Neutrophil (primary cell): ENCODE data around the gene PTPN14.

Experiments used
- H3K27ac ChIP-seq: fragments of 200-600 bp; sonication (generic); 2 replicates; pipeline ENCODE4 v1.5.1; 2016; ENCODE audit warnings: mild to moderate bottlenecking, moderate library complexity
- H3K27me3 ChIP-seq: fragments of 200-600 bp; sonication (generic); 2 replicates; pipeline ENCODE4 v1.6.0; 2016; ENCODE audit warnings: mild to moderate bottlenecking
- H3K36me3 ChIP-seq: fragments of 200-600 bp; sonication (generic); 2 replicates; pipeline ENCODE4 v1.5.1; 2017
- H3K4me1 ChIP-seq, 2 experiments: fragments of 200-600 bp in 1 of 2; sonication (generic) in 1 of 2; 1 replicate in 1 of 2; 2 replicates in 1 of 2; pipeline versions ENCODE4 v1.5.1 to v1.6.1; 2013 to 2016; ENCODE audit warnings: low read depth in 1 of 2, low read length in 1 of 2, mild to moderate bottlenecking in 1 of 2, moderate library complexity in 1 of 2; ENCODE audit not compliant: control insufficient read depth in 1 of 2, insufficient read depth in 1 of 2
- H3K4me3 ChIP-seq, 2 experiments: fragments of 200-600 bp in 1 of 2; sonication (generic) in 1 of 2; 1 replicate in 1 of 2; 2 replicates in 1 of 2; pipeline ENCODE4 v1.5.1; 2013 to 2016; ENCODE audit warnings: low read depth in 1 of 2, low read length in 1 of 2, mild to moderate bottlenecking in 1 of 2, moderate library complexity in 1 of 2
- H3K9me3 ChIP-seq: fragments of 200-600 bp; sonication (generic); 2 replicates; pipeline ENCODE4 v1.5.1; 2016
- TF ChIP-seq, protein P1 (sequence below): fragments of 200-600 bp; sonication (generic); IDR thresholded peaks from 2 replicates; pipeline ENCODE4 v1.5.1; 2016; ENCODE audit warnings: antibody characterized with exemption

The PTPN14 gene

DNA sequence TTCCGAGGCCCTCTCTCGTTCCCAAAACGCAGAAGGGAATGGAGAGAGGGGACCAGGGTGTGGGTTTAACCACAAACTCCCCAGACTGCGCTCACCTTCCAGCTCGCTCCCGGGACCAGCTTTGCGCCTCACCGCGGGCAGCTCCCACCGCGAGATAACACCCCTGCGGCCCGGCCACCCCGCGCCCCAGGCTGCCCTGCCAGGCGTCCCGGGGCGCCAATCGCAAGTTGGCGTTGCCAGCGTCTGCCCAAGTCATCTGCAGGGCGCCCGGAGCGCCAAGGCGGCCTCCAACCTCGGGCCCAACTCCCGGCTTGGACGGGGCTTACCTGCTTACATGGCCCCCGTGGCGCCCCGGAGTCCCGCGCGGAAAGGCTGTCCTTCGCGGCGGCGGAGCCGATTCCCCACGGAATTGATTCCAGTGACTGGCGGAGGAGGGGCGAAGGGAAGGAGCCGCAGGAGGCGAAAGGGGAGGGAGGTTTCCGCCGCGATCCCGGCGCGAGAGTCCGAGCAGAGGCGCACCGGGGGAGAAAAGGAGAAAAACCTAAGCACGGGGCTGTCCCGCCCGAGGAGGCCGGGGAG lies 456 bp downstream of the PTPN14 start:
- H3K4me1 ChIP-seq = peaks cover 0 to 8% of the 10 kb centered on the region in 2 experiments
- H3K9me3 ChIP-seq = no peaks in the 10 kb centered on the region
- H3K27ac ChIP-seq = no peak overlapping the region
- H3K36me3 ChIP-seq = no peaks in the 10 kb centered on the region
- TF ChIP-seq, protein P1, sequence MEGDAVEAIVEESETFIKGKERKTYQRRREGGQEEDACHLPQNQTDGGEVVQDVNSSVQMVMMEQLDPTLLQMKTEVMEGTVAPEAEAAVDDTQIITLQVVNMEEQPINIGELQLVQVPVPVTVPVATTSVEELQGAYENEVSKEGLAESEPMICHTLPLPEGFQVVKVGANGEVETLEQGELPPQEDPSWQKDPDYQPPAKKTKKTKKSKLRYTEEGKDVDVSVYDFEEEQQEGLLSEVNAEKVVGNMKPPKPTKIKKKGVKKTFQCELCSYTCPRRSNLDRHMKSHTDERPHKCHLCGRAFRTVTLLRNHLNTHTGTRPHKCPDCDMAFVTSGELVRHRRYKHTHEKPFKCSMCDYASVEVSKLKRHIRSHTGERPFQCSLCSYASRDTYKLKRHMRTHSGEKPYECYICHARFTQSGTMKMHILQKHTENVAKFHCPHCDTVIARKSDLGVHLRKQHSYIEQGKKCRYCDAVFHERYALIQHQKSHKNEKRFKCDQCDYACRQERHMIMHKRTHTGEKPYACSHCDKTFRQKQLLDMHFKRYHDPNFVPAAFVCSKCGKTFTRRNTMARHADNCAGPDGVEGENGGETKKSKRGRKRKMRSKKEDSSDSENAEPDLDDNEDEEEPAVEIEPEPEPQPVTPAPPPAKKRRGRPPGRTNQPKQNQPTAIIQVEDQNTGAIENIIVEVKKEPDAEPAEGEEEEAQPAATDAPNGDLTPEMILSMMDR = no peak
- H3K4me3 ChIP-seq = peak overlapping the region; percentile 14 to 15
- H3K27me3 ChIP-seq = peaks cover 95% of the 10 kb centered on the region

DNA sequence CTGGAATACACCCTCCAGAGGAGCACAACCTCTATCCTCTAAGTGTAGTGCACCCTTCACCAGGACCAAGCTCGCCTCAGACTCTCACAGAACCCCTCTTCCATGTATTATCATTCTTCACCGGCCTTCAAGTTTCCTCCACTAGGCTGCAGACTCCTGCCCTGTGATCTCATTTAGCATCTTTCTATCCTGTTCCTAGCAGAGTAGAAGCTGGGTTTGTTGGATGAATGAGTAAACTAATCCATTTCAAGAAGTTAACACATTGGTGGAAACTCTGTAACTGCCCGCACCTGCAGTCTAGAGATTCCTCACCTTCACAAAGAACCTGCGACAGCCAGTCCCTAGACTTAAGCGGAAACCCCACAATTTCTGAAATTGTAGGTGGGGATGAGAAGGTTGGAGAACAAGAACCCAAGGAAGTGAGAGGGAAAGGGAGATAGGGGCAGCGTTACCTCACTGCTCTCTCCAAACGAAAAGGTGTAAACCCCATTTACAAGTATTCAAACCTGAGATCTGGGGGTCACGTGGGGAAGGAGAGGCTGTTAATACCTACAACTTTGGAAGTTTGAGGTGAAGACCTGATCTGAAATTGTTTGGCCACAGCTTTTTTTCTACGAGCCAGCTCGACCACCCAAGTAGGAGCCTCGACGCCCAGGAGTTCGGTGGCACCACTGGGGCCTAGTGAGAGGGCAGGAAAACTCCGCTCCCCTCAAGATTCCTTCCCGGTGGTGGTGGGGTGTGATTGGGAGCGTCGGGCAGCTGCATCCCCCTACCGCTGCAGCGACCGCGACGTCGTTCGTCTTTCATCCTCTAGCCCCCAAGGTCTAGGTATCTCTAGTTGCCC lies 1.2 kb downstream of the PTPN14 start:
- H3K27ac ChIP-seq = no peak overlapping the region

DNA sequence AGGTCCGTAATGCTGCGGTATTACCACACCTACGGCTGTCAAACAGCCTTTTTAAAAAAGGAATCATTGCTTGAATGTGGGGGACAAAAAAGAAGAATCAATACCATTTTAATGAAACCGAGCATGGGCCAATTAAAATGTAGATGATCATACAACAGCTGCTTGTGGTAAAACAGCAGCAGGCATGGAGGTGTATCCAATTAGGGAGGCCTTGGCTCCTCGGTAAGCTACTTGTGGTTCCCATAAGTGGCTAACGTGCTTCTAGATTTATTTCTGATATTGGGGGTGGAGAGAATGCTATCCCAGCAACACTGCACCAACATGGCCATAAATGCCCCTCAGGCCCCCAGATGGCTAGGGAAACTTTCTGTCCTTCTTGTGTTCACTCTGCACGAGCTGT lies 1.8 kb downstream of the PTPN14 start:
- TF ChIP-seq, protein P1 = no peak
- Histone ChIP-seq H3K27me3 (peaks cover 92% of the 10 kb centered on the region), H3K27ac (no peak overlapping the region), H3K4me3 (no peak overlapping the region), H3K4me1 (peaks cover 0 to 8% of the 10 kb centered on the region in 2 experiments), H3K9me3 (no peaks in the 10 kb centered on the region), H3K36me3 (no peaks in the 10 kb centered on the region)

More for the DNA sequence above, 1.2 kb downstream of the PTPN14 start:
- H3K36me3 ChIP-seq = no peaks in the 10 kb centered on the region
- H3K4me1 ChIP-seq = peaks cover 0 to 8% of the 10 kb centered on the region in 2 experiments
- H3K9me3 ChIP-seq = no peaks in the 10 kb centered on the region
- TF ChIP-seq, protein P1 = no peak
- H3K4me3 ChIP-seq = no peak overlapping the region
- peaks cover 95% of the 10 kb centered on the region for H3K27me3 ChIP-seq

DNA sequence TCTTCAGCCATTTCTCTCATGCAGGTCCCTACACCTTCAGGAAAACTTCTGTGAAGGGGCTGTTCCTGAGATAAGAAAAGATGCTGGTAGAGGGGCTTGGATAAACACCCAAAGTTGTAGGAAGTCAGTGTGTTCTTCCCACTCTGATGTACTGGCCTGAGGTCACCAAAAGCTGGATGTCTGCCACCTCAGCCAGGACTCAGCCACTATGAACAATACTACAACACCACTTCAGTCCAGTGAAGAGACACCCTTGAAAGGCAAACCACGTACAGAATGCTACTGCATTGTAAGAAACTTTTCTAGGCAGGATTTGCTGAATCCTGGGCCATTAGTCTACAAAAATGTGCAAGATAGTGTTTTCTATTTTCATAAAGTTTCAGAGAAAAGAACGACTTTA lies 2.4 kb downstream of the PTPN14 start:
- Histone ChIP-seq H3K27ac (no peak overlapping the region), H3K27me3 (peaks cover 87% of the 10 kb centered on the region), H3K9me3 (no peaks in the 10 kb centered on the region), H3K4me3 (no peak overlapping the region), H3K4me1 (peaks cover 0 to 8% of the 10 kb centered on the region in 2 experiments), H3K36me3 (no peaks in the 10 kb centered on the region)
- TF ChIP-seq, protein P1 = no peak

DNA sequence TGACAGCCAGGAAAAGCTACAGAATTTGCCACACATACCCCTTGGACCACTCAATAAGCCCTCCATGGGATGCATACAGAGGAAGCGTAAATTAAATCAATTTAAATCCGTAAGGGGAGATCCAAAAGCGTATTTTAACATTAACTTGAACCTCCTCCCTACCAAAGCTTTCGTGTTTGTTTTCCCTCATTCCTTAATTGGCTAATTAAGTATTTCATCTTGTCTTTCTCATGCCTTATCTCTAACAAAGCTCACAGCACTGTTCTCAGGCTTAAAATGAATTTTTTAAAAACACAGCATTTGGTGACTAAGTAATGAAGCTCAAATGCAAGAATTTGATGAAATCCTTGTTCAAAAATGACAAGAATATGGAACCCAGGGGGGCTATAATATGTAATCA lies 3.1 kb downstream of the PTPN14 start:
- no peak overlapping the region for H3K4me3 ChIP-seq
- no peaks in the 10 kb centered on the region for H3K36me3 ChIP-seq
- no peaks in the 10 kb centered on the region for H3K9me3 ChIP-seq
- TF ChIP-seq, protein P1 = no peak
- peaks cover 0 to 8% of the 10 kb centered on the region in 2 experiments for H3K4me1 ChIP-seq
- H3K27me3 ChIP-seq = peaks cover 80% of the 10 kb centered on the region
- H3K27ac ChIP-seq = no peak overlapping the region
